Lung (tissue), 12 donors: ENCODE data around the gene SP140. TPM values are rescaled to one million over a fixed set of nuclear protein-coding genes. Genes with fewer than 3 reads are reported as not detected.

Experiments
- ATAC-seq: fragments of 200-7000 bp; cut with Tn5 transposase; one replicate; pipeline ENCODE4 v1.9.1; 2020; ENCODE audit warnings: moderate number of reproducible peaks; ENCODE audit not compliant: insufficient read depth, low FRiP score
- DNase-seq, 3 donors: peaks; one replicate each; pipeline ENCODE4 v3.0.0-alpha.2; 2013 to 2017
- H3K27ac ChIP-seq, 2 donors: one replicate each; pipeline ENCODE4 v1.5.1; 2013; ENCODE audit warnings: mild to moderate bottlenecking in 2 of 2, moderate library complexity in 2 of 2, control low read depth in 1 of 2, inconsistent platforms in 1 of 2, low read depth in 1 of 2, low read length in 1 of 2
- H3K27me3 ChIP-seq, 3 donors: one replicate each; pipeline ENCODE4 v1.5.1; 2013; ENCODE audit warnings: low read length in 2 of 3; ENCODE audit not compliant: control insufficient read depth in 3 of 3, insufficient read depth in 3 of 3
- H3K36me3 ChIP-seq, 4 donors: one replicate each; pipeline ENCODE4 v1.5.1; 2013; ENCODE audit warnings: low read length in 4 of 4, mild to moderate bottlenecking in 1 of 4, moderate library complexity in 1 of 4; ENCODE audit not compliant: control insufficient read depth in 4 of 4, insufficient read depth in 4 of 4
- H3K4me1 ChIP-seq, 5 donors: one replicate each; pipeline ENCODE4 v1.5.1; 2013; ENCODE audit warnings: low read length in 5 of 5, mild to moderate bottlenecking in 2 of 5, moderate library complexity in 1 of 5; ENCODE audit not compliant: control insufficient read depth in 5 of 5, insufficient read depth in 5 of 5
- H3K4me3 ChIP-seq: one replicate; pipeline ENCODE4 v1.5.1; 2013; ENCODE audit warnings: mild to moderate bottlenecking, control low read depth, moderate library complexity
- H3K9ac ChIP-seq, 2 donors: one replicate each; pipeline ENCODE4 v1.5.1; 2013; ENCODE audit warnings: low read length in 2 of 2, control low read depth in 1 of 2; ENCODE audit not compliant: insufficient read depth in 1 of 2
- H3K9me3 ChIP-seq, 4 donors: one replicate each; pipeline ENCODE4 v1.5.1; 2013; ENCODE audit warnings: low read length in 3 of 4, mild to moderate bottlenecking in 1 of 4, moderate library complexity in 1 of 4; ENCODE audit not compliant: control insufficient read depth in 4 of 4, insufficient read depth in 3 of 4
- CTCF ChIP-seq: IDR thresholded peaks from 2 replicates; pipeline ENCODE4 v1.5.1; 2012; ENCODE audit warnings: mild to moderate bottlenecking; ENCODE audit errors: control extremely low read depth, extremely low read depth
- WGBS, 2 donors: extraction: QIAGEN DNeasy Blood & Tissue Kit; methylation state at CpG; one replicate each; pipeline ENCODE4 v1.1.7; 2013; 5-methylcytosine and 5-hydroxymethylcytosine counted together
- polyA plus RNA-seq, 2 donors: library from polyadenylated mRNA; stranded (reverse); fragments of 200-250 nt; gene quantifications; one replicate each; pipeline ENCODE4 v1.2.1, GENCODE V29; 2013
- total RNA-seq, 2 donors: library from RNA; depleted of rRNA in 1 of 2; stranded (reverse); fragments of >200 nt in 1 of 2; gene quantifications; one replicate each; pipeline ENCODE4 v1.2.1, GENCODE V29; 2014 to 2021
- donor health status: control.
- donor health status: control.
- donor health status: Bipolar disorder and iron deficiency.
- donor health status: healthy.
- donor health status: DM: yes; HTN: yes; CAD: no.

SP140 gene
- total and polyA plus RNA-seq, 4 donors, result 2.9 to 6.7 (median 6.0) TPM

GRCh38 chr2:230312638-230313037, 87.1 kb downstream of the SP140 start:
- H3K9me3 ChIP-seq, result peaks cover 0 to 3% (median 0%) of the 10 kb centered on the region in 4 donors

GRCh38 chr2:230317366-230317765, 91.8 kb downstream of the SP140 start:
- Histone ChIP-seq H3K27me3 (no peaks in the 10 kb centered on the region), H3K4me3 (no peak overlapping the region)
- 93% methylated on average over 3 of the region's 3 CpGs for WGBS, 2 donors

More at GRCh38 chr2:230312638-230313037, 87.1 kb downstream of the SP140 start:
- Histone ChIP-seq H3K36me3 (no peaks in the 10 kb centered on the region), H3K27me3 (no peaks in the 10 kb centered on the region), H3K9ac (no peak overlapping the region), H3K4me3 (no peak overlapping the region), H3K4me1 (peaks cover 0 to 4% (median 0%) of the 10 kb centered on the region in 5 donors), H3K27ac (no peak overlapping the region)
- 97 to 98% methylated on average over 2 of the region's 2 CpGs for WGBS, 2 donors
- ATAC-seq, result no peak
- no peak for DNase-seq
- TF ChIP-seq CTCF, result no peak

GRCh38 chr2:230318190-230319121, 92.9 kb downstream of the SP140 start:
- H3K27ac ChIP-seq, result no peak overlapping the region
- ATAC-seq, result no peak

More at GRCh38 chr2:230317366-230317765, 91.8 kb downstream of the SP140 start:
- Histone ChIP-seq H3K27ac (no peak overlapping the region), H3K9ac (no peak overlapping the region), H3K36me3 (no peaks in the 10 kb centered on the region), H3K4me1 (peaks cover 0 to 8% (median 0%) of the 10 kb centered on the region in 5 donors), H3K9me3 (peaks cover 0 to under 1% (median 0%) of the 10 kb centered on the region in 4 donors)
- no peak for DNase-seq
- TF ChIP-seq CTCF, result no peak
- no peak for ATAC-seq

More at GRCh38 chr2:230318190-230319121, 92.9 kb downstream of the SP140 start:
- WGBS, 2 donors, result 56 to 61% methylated on average over 6 of the region's 6 CpGs
- no peak for TF ChIP-seq CTCF
- no peak for DNase-seq
- peaks cover 0 to 8% (median 0%) of the 10 kb centered on the region in 5 donors for H3K4me1 ChIP-seq
- no peaks in the 10 kb centered on the region for H3K27me3 ChIP-seq
- no peak overlapping the region for H3K4me3 ChIP-seq
- H3K9me3 ChIP-seq, result peaks cover 0 to 8% (median 2%) of the 10 kb centered on the region in 4 donors
- H3K9ac ChIP-seq, result no peak overlapping the region
- H3K36me3 ChIP-seq, result no peaks in the 10 kb centered on the region
